GM19467 (cell line): Measurements from ENCODE around the gene CBLB.
A peak's percentile ranks its signal among the peaks of the same experiment; 100 is the strongest.

Experiments
- ATAC-seq: cut with Tn5 transposase; IDR thresholded peaks from one replicate; pipeline ENCODE4 v1.9.1; 2021; ENCODE audit warnings: mild to moderate bottlenecking, moderate library complexity; ENCODE audit not compliant: unreplicated experiment

Gene CBLB

DNA sequence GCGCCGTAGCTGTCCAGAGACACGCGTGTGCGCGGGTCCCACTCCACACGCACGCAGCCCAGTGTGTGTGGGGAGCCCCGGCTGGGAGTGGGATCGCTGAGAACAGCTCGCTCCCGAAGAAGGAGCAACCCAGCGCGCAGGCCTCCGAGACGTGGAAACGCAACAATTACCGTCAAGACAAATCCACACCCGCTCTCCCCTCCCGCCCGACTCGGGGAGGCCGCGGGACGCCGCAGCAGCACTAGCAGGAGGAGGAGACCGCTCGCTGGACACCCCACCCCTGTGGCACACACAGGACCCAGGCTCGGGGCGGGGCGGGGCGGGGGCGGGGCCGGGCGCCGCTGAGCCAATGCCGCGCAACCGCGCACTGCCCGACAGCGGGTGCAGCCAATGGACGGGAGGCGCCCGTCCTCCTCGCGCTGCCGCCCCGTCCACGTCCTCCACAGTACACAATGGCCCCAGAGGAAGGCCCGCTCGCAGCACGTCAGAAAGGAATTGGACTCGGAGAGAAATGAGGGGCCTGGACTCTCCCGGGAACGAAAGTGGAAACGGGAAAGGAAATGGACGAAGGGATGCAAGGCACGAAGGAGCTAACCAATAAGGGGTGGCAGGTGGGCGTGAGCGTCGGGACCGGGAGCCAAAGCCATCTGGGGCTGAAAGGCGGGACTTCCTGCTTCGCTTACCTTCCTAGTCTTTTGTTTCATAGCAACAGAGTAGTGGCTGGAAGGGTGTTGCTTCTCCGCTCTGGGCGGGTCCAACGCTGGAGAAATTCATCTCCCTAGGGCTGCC lies at the start of gene CBLB:
Gene CBLB (minus strand): TSS at position 271 of the 789 bp plus-strand sequence. CDS start 1,435 bp downstream, outside the sequence.
- peak; percentile 89 for ATAC-seq

DNA sequence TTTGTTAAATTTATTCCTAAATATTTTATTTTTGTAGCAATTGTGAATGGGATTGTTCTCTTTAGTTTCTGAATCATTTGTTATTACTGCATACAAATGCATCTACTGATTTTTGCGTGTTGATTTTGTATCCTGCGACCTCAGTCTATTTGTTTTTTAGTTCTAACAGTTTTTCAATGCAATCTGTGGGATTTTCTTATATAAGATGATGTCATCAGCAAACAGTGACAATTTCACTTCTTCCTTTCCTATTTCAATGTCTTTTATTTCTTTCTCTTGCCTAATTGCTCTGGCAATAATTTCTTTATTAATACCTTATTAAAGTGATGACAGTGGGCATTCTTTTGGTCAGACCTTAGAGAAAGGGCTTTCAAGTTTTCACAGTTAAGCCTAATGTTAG lies 48.0 kb upstream of the CBLB start:
- ATAC-seq, result no peak

DNA sequence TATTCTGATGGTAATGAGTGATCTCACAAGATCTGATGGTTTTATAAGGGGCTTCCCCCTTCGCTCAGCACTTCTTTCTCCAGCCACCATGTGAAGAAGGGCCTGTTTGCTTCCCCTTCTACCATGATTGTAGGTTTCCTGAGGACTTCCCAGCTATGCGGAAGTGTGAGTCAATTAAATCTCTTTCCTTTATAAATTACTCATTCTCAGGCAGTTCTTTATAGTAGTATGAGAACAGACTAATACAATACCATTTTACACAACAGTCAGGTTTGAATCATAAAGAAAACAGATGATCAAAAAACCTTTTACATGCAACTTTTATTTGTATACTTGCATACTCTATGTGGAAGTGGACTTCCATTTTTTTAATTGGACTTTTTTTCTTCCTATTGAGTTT lies 46.7 kb upstream of the CBLB start:
- ATAC-seq, result no peak

- no peak for ATAC-seq
Measured at GRCh38 chr3:105913616-105914015, 44.8 kb upstream of the CBLB start.

GRCh38 chr3:105912891-105913290 lies 44.1 kb upstream of the CBLB start:
- ATAC-seq, result no peak

- ATAC-seq, result no peak
Measured at GRCh38 chr3:105911496-105911895, 42.7 kb upstream of the CBLB start.

DNA sequence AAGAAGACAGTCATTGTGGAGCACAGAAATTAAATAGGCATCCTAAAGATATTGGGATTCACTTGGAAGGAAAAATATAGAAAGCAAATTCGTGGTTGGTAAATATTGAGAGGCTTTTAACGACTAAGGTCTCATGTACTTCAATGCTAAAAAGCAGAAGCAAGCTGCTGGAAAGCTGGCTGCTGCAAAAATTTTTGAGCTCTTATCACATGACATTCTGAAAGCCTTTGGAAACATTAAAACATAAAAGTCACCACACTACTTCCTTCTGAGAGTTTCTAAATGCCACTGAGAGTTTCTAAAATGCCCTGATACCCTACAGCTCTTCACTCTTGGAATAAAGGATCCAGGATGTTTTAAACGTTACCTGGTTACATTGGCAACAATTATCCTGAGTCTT lies 39.0 kb upstream of the CBLB start:
- peak; percentile 51 for ATAC-seq

DNA sequence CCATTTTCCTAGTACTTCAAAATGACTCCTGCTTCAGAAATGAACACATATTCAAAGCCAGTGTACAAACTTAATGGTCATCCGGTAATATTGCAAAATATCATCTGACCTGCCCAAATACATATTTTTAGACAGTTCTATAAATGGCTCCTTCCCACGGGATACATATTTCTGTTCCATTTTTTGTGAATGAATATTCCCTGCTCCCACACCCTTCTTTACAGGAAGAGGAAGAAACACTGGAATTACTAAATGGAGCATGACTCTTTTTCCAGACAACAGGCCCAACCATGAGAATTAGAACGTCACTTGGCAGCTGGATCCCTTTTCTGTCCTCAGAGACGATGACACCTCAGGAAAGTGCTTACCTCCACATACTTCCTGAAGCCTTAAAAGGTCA lies 38.0 kb upstream of the CBLB start:
- no peak for ATAC-seq

DNA sequence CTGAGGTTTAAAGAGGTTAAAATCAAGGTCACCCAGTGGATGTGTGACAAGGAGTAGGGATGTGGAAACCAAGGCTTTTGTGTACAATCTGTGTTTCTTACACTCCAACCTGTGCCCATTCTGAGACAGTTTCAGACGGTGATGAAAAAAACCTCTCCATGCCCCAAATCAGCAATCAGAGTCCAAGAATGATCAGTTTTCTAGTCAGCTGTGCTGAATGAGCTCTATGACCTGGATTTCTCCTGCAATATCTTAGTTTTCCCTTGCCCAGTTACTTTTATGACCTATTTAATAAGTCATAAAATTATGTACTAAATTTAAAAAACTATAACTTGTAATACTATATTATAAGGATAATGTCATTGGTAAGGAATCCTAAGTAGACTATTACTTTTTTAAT lies 37.5 kb upstream of the CBLB start:
- no peak for ATAC-seq

DNA sequence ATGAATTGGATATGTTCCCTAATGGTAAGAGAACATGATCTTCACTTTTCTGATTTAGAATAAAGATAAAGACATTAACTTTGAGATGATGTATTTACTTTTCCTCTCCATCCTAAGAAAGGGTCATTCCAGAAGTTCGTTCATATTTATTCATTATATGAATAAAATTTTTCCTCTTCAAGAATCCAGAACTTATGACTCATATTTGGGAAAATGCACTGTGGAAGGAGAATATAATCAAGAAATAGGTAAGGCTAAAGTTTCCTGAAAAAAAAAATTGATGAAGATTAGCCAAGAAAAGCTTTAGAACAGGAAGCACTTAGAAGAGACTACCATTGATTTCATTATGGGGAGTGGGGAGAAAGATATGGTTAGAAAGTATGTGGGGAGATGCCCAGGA lies 36.5 kb upstream of the CBLB start:
- ATAC-seq, result no peak

- ATAC-seq, result no peak
Measured at GRCh38 chr3:105904678-105905284, 36.0 kb upstream of the CBLB start.

- no peak for ATAC-seq
Measured at GRCh38 chr3:105904251-105904650, 35.4 kb upstream of the CBLB start.

GRCh38 chr3:105899516-105899915 lies 30.7 kb upstream of the CBLB start:
- ATAC-seq, result no peak

GRCh38 chr3:105891101-105891500 lies 22.3 kb upstream of the CBLB start:
- ATAC-seq, result no peak

DNA sequence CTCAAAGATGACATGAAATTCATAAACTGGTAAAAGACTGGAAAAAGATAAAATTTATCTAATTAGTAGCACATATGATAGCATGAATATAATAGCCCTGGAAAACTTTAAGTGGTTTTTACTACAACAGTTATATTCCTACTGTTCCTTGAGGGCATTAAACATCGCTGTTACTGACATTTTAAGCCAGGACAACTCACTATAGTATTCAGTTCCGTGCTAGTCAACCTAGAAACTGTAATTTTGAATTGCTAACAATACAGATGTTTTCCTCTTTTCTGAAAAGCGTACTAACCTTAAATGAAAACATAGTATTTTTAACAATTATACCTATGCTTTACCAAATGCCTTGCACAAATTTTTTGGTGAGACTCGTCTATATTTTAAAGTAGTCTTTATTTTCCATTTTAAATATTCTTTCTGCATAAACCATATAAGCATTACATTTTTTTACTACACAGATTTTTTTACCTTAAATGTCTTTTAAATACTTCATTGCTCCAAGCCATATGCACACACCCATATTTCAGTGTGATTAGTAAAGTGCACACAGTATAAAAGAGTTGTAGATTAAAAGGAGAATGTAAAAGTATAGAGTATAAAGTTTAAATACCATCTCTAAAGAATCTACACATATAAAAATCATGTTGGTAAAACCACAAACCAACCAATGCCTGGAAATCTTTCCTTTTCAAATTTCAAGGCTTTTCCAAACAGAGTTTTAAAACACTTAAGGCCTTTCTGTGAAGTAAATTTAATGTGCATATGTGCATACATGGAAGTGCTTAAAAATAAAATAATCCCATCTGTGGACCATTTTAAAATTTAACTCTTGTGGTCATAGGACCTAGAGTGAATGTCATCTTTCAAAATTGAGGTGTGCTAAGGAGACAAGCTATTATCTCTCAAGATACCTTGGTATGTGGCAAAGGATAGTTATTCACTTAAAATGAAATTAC lies 20.1 kb upstream of the CBLB start:
- ATAC-seq, result no peak

DNA sequence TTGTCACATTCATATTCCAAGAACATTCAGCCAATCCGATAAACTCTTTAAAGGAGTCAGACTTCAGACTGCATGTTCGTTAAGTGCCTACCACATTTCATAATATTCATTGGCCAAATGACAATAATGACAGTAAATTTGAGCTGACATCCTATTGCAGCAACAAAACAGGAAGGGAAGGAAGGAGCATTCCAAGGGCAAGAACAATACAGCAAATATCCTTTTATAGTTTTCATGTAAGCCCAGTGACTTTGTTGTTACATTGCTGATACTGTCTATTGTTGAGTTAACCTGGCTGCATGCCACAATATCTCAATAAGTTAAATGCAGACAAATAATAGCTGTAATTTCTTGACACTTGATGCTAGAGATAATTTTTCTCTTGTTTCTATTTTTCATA lies 16.4 kb upstream of the CBLB start:
- no peak for ATAC-seq

- ATAC-seq, result no peak
Measured at GRCh38 chr3:105883798-105884377, 15.1 kb upstream of the CBLB start.

DNA sequence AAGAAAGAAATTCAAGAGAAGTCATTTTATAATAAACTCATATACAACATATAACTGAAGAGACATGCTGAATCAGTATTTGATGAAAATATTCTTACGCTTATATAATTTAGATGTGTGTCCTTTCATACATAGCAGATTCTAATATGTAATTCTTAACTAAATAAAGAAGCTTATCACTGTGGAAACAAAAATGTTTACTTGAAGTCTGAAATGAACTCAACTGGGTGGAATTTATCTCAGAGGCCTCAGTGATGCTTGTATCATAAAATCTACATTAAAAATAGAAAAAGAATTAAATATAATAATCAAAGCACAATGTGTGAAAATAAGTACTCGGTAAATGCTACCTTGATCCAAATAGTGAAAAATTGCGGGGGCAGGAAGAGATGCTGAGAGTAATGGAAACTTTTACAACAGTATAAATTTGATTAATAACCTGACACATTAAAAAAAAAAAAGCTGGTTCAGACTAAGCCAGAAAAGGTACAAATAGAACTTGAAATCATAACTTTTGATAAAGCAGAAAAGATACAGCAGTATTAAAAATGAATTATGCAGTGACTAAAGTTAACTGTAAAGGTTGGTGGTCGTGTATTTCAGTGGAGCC lies 12.0 kb upstream of the CBLB start:
- no peak for ATAC-seq

GRCh38 chr3:105878061-105878460 lies 9.2 kb upstream of the CBLB start:
- no peak for ATAC-seq

DNA sequence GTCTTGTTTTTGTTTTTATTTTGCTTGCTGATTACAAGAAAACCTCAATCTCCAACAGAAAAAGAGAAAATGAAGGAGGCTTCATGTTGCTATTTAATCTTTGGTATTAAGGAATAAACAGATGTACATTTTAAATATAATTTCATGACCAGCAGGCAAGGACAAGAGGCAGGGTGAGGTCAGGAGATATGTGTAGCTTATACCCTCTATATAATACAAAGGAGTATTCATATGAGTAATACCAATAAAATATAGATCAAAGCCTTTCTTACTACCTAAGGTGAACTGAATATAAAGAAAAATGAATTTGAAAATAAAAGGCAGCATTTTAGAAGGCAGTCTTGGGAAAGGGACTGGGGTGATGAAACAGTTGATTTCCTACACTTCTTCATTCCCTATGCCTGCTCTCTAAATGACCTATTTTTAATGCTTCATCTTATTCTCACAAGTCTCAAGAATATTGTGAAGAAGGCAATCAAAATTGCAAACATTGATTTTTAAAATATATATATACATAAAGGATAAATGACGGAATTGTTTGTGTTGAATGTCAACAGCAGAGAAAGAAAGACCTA lies 8.6 kb upstream of the CBLB start:
- ATAC-seq, result no peak
